HEK293 (cell line): Measurements from ENCODE around the gene SGMS1.

Experiments used
- CTCF ChIA-PET: fragments of 350-600 bp; formaldehyde crosslinking; extraction: SDS; loops from one replicate; lab custom pipeline; 2021; ENCODE audit warnings: antibody characterized with exemption; lab: Yijun Ruan, JAX
- POLR2A ChIA-PET: fragments of 300-600 bp; formaldehyde crosslinking; extraction: SDS; loops from one replicate; lab custom pipeline; 2020; ENCODE audit warnings: antibody characterized with exemption, inconsistent platforms; lab: Yijun Ruan, JAX
- H3K27ac ChIP-seq: fragments of 200-500 bp; sonication (Bioruptor generic); 2 replicates; pipeline ENCODE4 v1.5.1; 2014; ENCODE audit warnings: low read depth, low read length, control low read depth, inconsistent platforms; ENCODE audit errors: extremely low read depth
- H3K36me3 ChIP-seq, 2 experiments: fragments of 200-500 bp in 1 of 2; sonication (Bioruptor generic) in 1 of 2; 1 replicate in 1 of 2; 2 replicates in 1 of 2; pipeline ENCODE4 v1.5.1; 2014 to 2017; ENCODE audit warnings: inconsistent platforms in 2 of 2, low read length in 2 of 2; ENCODE audit not compliant: control insufficient read depth in 2 of 2, insufficient read depth in 1 of 2
- H3K4me1 ChIP-seq: fragments of 200-500 bp; sonication (Bioruptor generic); 2 replicates; pipeline ENCODE4 v1.5.1; 2014; ENCODE audit warnings: mild to moderate bottlenecking, low read length, inconsistent platforms; ENCODE audit not compliant: control insufficient read depth, insufficient read depth
- H3K4me3 ChIP-seq: 2 replicates; pipeline ENCODE4 v1.5.1; 2011; ENCODE audit warnings: low read depth, mild to moderate bottlenecking, control low read depth, low read length, moderate library complexity
- H3K9me3 ChIP-seq: fragments of 200-500 bp; sonication (Bioruptor generic); 2 replicates; pipeline ENCODE4 v1.5.1; 2014; ENCODE audit warnings: low read depth, low read length, inconsistent platforms; ENCODE audit not compliant: control insufficient read depth, insufficient read depth
- GLIS1 ChIP-seq: fragments of 450-650 bp; formaldehyde crosslinking; IDR thresholded peaks from 2 replicates; pipeline ENCODE4 v1.5.1; 2016; ENCODE audit warnings: missing biosample characterization, missing genetic modification characterization
- INSM2 ChIP-seq: fragments of 450-650 bp; formaldehyde crosslinking; IDR thresholded peaks from 2 replicates; pipeline ENCODE4 v1.5.1; 2016; ENCODE audit warnings: missing biosample characterization, missing genetic modification characterization
- KLF9 ChIP-seq: fragments of 450-650 bp; formaldehyde crosslinking; IDR thresholded peaks from 2 replicates; pipeline ENCODE4 v1.5.1; 2016; ENCODE audit warnings: missing biosample characterization, missing genetic modification characterization, low read depth
- PRDM1 ChIP-seq: fragments of 450-650 bp; formaldehyde crosslinking; IDR thresholded peaks from 2 replicates; pipeline ENCODE4; 2016; ENCODE audit warnings: missing biosample characterization, missing genetic modification characterization
- PRDM6 ChIP-seq: fragments of 450-650 bp; formaldehyde crosslinking; IDR thresholded peaks from 2 replicates; pipeline ENCODE4 v1.5.1; 2017; ENCODE audit warnings: missing biosample characterization, missing genetic modification characterization
- SP3 ChIP-seq: fragments of 450-650 bp; formaldehyde crosslinking; IDR thresholded peaks from 2 replicates; pipeline ENCODE4 v1.5.1; 2016; ENCODE audit warnings: missing biosample characterization, missing genetic modification characterization
- SP7 ChIP-seq: fragments of 450-650 bp; formaldehyde crosslinking; IDR thresholded peaks from 2 replicates; pipeline ENCODE4 v1.5.1; 2016; ENCODE audit warnings: missing biosample characterization, missing genetic modification characterization
- TCF7L2 ChIP-seq: IDR thresholded peaks from 2 replicates; pipeline ENCODE4 v1.6.1; 2011; ENCODE audit warnings: low read depth, mild to moderate bottlenecking, inconsistent platforms, low read length, moderate library complexity, borderline replicate concordance
- TSHZ1 ChIP-seq: fragments of 450-650 bp; formaldehyde crosslinking; IDR thresholded peaks from 2 replicates; pipeline ENCODE4 v1.5.1; 2016; ENCODE audit warnings: missing biosample characterization, missing genetic modification characterization, borderline replicate concordance
- WT1 ChIP-seq: fragments of 450-650 bp; formaldehyde crosslinking; IDR thresholded peaks from 2 replicates; pipeline ENCODE4 v1.5.1; 2016; ENCODE audit warnings: missing biosample characterization, missing genetic modification characterization
- ZNF121 ChIP-seq: fragments of 450-650 bp; formaldehyde crosslinking; IDR thresholded peaks from 2 replicates; pipeline ENCODE4 v1.5.1; 2016; ENCODE audit warnings: missing biosample characterization, missing genetic modification characterization
- ZNF19 ChIP-seq: fragments of 450-650 bp; formaldehyde crosslinking; IDR thresholded peaks from 2 replicates; pipeline ENCODE4; 2016; ENCODE audit warnings: missing biosample characterization, missing genetic modification characterization, low read depth
- ZNF302 ChIP-seq: fragments of 450-650 bp; formaldehyde crosslinking; IDR thresholded peaks from 2 replicates; pipeline ENCODE4 v1.5.1; 2016; ENCODE audit warnings: missing biosample characterization, missing genetic modification characterization, low read depth
- ZNF335 ChIP-seq: fragments of 450-650 bp; formaldehyde crosslinking; conservative IDR thresholded peaks from 2 replicates; pipeline ENCODE4 v1.5.1; 2016; ENCODE audit warnings: missing biosample characterization, missing genetic modification characterization
- ZNF366 ChIP-seq: fragments of 450-650 bp; formaldehyde crosslinking; conservative IDR thresholded peaks from 2 replicates; pipeline ENCODE4 v1.5.1; 2016; ENCODE audit warnings: missing biosample characterization, missing genetic modification characterization
- ZNF398 ChIP-seq: fragments of 450-650 bp; formaldehyde crosslinking; IDR thresholded peaks from 2 replicates; pipeline ENCODE4 v1.5.1; 2017; ENCODE audit warnings: missing biosample characterization, missing genetic modification characterization
- ZNF473 ChIP-seq: fragments of 450-650 bp; formaldehyde crosslinking; IDR thresholded peaks from 2 replicates; pipeline ENCODE4 v1.5.1; 2017; ENCODE audit warnings: missing biosample characterization, missing genetic modification characterization
- ZNF548 ChIP-seq: fragments of 450-650 bp; formaldehyde crosslinking; IDR thresholded peaks from 2 replicates; pipeline ENCODE4 v1.5.1; 2016; ENCODE audit warnings: missing biosample characterization, missing genetic modification characterization
- ZNF561 ChIP-seq: fragments of 450-650 bp; IDR thresholded peaks from 2 replicates; pipeline ENCODE4 v1.5.1; 2018; ENCODE audit warnings: missing biosample characterization, missing genetic modification characterization, borderline replicate concordance
- ZNF585B ChIP-seq: fragments of 450-650 bp; formaldehyde crosslinking; IDR thresholded peaks from 2 replicates; pipeline ENCODE4 v1.5.1; 2016; ENCODE audit warnings: missing biosample characterization, missing genetic modification characterization
- ZNF596 ChIP-seq: fragments of 450-650 bp; IDR thresholded peaks from 2 replicates; pipeline ENCODE4 v1.5.0; 2018; ENCODE audit warnings: missing biosample characterization, mild to moderate bottlenecking, missing genetic modification characterization, moderate library complexity
- ZNF677 ChIP-seq: fragments of 450-650 bp; IDR thresholded peaks from 2 replicates; pipeline ENCODE4 v1.5.0; 2018; ENCODE audit warnings: missing biosample characterization, mild to moderate bottlenecking, missing genetic modification characterization, moderate library complexity
- ZNF76 ChIP-seq: fragments of 450-650 bp; formaldehyde crosslinking; IDR thresholded peaks from 2 replicates; pipeline ENCODE4; 2016; ENCODE audit warnings: low read depth, missing biosample characterization, missing genetic modification characterization, borderline replicate concordance
- ZNF843 ChIP-seq: fragments of 450-650 bp; formaldehyde crosslinking; IDR thresholded peaks from 2 replicates; pipeline ENCODE4 v1.5.1; 2016; ENCODE audit warnings: missing biosample characterization, missing genetic modification characterization

The SGMS1 gene

GRCh38 chr10:50592961-50593418 lies 30.8 kb downstream of the SGMS1 start (continued):
- TF ChIP-seq ZNF596 (tag by site-specific recombination) (no peak), ZNF548 (no peak), ZNF19 (tag by site-specific recombination) (no peak), ZNF121 (tag by site-specific recombination) (no peak), ZNF843 (tag by site-specific recombination) (no peak), PRDM6 (tag by site-specific recombination) (no peak), ZNF561 (tag by site-specific recombination) (no peak), ZNF677 (tag by site-specific recombination) (no peak)

- Histone ChIP-seq H3K4me1 (no peaks in the 10 kb centered on the region), H3K36me3 (no peaks in the 10 kb centered on the region; a peak in 1 of 3 replicates), H3K4me3 (no peak overlapping the region), H3K27ac (no peak overlapping the region), H3K9me3 (no peaks in the 10 kb centered on the region)
- TF ChIP-seq ZNF398 (tag by site-specific recombination) (no peak), ZNF302 (tag by site-specific recombination) (no peak), SP3 (no peak)
- POLR2A ChIA-PET, result no interaction called here
- CTCF ChIA-PET, result no interaction called here
These were observed 32.8 kb downstream of the SGMS1 start for GRCh38 chr10:50590935-50591334.

GRCh38 chr10:50586740-50587088 lies 37.0 kb downstream of the SGMS1 start:
- Histone ChIP-seq H3K9me3 (no peaks in the 10 kb centered on the region), H3K4me3 (no peak overlapping the region), H3K36me3 (no peaks in the 10 kb centered on the region; a peak in 1 of 3 replicates), H3K4me1 (no peaks in the 10 kb centered on the region)
- CTCF ChIA-PET, result interaction anchor here (0.7 kb wide), 1 partner anchor 12 kb away, joined by 3 read pairs; no protein-coding TSS in a partner anchor
- TF ChIP-seq ZNF335 (tag by site-specific recombination) (no peak), ZNF585B (tag by site-specific recombination) (no peak), INSM2 (tag by site-specific recombination) (no peak), PRDM1 (tag by site-specific recombination) (no peak), WT1 (tag by site-specific recombination) (no peak), GLIS1 (tag by site-specific recombination) (no peak), TSHZ1 (no peak), ZNF473 (tag by site-specific recombination) (no peak), TCF7L2 (no peak), SP7 (tag by site-specific recombination) (no peak), ZNF76 (tag by site-specific recombination) (no peak), KLF9 (tag by site-specific recombination) (no peak), ZNF366 (tag by site-specific recombination) (no peak)
- TF ChIP-seq, all 188 proteins: peak for 0
- no peak overlapping the region for H3K27ac ChIP-seq
- POLR2A ChIA-PET, result no interaction called here
